Transverse colon (tissue), 4 donors: ENCODE results near the gene USP11.
A peak's percentile ranks its signal among the peaks of the same experiment; 100 is the strongest.

Experiments
- CTCF ChIP-seq, 5 experiments: fragments of 200-600 bp in 3 of 5; fragments of 450-650 bp in 2 of 5; sonication (generic) in 3 of 5; IDR thresholded peaks; 1 replicate in 2 of 5; 2 replicates in 3 of 5; pipeline ENCODE4 v1.5.1; 2016 to 2017; ENCODE audit warnings: antibody characterized with exemption in 5 of 5, inconsistent platforms in 3 of 5, mild to moderate bottlenecking in 2 of 5, moderate library complexity in 1 of 5
- POLR2A ChIP-seq: fragments of 450-650 bp; IDR thresholded peaks from one replicate; pipeline ENCODE4 v1.6.1; 2016; ENCODE audit warnings: antibody characterized with exemption, mild to moderate bottlenecking, moderate library complexity
- POLR2AphosphoS5 ChIP-seq, 3 donors: sonication (generic); formaldehyde crosslinking; IDR thresholded peaks; one replicate each; pipeline ENCODE4 v1.6.1; 2016; ENCODE audit warnings: antibody characterized with exemption in 3 of 3

DNA sequence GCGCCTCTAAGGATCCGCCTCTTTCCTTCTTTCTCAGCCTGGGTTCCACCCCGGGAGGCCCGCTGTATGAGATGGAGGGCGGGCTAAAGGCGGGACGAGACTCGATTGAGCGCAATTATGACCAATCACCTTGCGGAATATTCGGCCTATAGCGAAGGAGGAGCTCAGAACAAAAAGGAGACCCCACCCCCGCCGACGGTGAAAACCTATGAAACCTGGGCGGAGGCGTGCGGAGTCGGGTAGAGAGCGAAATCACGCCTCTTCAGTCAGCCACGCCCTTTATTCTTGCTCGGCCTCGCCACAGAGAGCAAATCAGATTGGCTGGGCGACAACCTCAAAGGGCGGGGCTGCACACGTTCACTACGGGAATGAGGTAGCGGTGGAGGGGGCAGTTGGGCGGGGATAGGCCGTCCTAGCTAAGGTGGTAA, 14.9 kb upstream of the USP11 start:
- no peak for TF ChIP-seq CTCF (IDR thresholded peaks at IDR 0.05)
- no peak for TF ChIP-seq POLR2A
- TF ChIP-seq POLR2AphosphoS5 (IDR thresholded peaks at IDR 0.05), result peak in 2 of 3 donors; percentile 11 to 23
